AG08395 (cell line): ENCODE data around the gene FFAR3.

Experiments
- DNase-seq: peaks from one replicate; pipeline ENCODE4 v3.0.0; 2012; ENCODE audit warnings: mixed read lengths, low spot score

Gene FFAR3, protein sequence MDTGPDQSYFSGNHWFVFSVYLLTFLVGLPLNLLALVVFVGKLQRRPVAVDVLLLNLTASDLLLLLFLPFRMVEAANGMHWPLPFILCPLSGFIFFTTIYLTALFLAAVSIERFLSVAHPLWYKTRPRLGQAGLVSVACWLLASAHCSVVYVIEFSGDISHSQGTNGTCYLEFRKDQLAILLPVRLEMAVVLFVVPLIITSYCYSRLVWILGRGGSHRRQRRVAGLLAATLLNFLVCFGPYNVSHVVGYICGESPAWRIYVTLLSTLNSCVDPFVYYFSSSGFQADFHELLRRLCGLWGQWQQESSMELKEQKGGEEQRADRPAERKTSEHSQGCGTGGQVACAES

DNA sequence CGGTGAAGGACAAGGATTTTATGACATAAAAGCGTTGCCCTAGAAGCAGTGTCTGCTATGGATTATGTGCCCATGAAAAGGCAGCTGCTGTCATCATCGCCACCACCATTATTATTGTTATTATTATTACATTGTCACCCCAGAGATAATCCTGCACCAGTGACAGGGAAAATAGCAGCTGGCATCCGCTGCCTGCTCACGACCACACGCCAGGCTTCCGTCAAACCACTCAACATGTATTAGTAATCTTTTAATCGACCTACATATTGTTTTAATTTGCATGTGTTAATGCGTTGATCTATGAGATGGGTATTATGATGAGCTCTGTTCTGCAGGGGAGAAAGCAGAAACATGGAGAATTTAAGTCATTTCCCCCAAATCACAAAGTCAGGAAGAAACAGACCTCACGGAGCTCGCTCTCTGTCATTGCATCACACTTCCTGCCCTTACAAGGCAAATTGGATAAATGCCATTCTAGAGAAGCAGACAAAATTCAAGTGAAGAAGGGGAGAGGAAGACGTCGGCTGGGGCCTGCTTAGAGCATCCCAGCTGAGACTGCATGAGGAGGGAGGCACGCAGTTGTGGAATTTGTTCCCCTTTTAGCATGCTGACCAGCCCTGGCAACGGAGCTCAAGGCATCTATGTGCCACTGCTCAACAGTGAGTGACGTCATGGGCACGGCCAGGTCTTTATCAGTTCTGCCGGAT, at the start of gene FFAR3:
Gene FFAR3 (plus strand): TSS at position 594 of the 707 bp plus-strand sequence. CDS start 431 bp downstream, outside the sequence.
- DNase-seq = peak; percentile 50

DNA sequence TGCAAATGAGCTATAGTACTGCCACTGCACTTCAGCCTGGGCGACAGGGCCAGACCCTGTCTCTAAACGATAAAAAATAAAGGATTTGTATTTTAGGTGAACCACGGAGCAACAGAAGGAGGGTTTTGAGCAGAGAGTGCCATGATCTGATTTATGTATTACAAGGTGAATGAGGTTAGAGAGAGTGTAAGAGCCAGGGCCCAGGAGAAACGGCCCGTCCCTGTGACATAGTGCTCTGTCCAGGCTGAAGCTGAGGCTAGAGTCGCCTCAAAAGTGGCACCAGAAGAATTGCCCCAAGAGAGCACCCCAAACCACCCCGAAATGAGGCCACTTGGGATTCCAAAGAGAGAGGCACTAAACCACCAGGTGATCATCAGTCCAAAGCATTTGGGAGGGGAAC, 49.4 kb upstream of the FFAR3 start:
- no peak for DNase-seq

DNA sequence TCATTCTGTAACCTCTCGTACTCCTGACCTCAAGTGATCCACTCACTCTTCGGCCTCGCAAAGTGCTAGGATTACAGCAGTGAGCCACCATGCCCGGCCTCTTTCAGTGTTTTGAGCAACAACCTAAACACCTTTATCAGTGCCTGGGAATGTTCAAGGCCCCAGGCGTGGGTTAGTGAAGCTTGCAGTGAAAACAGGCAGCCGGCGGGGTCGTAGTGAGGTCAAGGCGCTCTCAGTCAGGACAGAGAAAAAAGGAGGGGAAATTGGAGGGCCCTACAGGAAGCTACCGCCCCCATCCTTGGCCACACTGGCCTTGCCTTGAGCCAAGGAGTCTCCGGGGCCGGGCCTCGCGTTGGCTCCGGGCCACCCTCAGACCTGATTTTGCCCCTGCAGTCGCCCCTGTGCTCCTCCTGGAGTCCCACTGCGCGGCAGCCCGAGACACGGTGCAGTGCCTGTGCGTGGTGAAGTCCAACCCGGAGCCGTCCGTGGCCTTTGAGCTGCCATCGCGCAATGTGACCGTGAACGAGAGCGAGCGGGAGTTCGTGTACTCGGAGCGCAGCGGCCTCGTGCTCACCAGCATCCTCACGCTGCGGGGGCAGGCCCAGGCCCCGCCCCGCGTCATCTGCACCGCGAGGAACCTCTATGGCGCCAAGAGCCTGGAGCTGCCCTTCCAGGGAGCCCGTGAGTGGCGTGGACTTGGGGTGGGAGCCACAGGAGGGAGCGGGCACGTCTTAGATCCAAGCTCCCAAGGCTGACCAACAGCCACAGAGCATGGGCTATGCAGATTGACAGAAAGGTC, 48.6 kb upstream of the FFAR3 start:
- DNase-seq = no peak

DNA sequence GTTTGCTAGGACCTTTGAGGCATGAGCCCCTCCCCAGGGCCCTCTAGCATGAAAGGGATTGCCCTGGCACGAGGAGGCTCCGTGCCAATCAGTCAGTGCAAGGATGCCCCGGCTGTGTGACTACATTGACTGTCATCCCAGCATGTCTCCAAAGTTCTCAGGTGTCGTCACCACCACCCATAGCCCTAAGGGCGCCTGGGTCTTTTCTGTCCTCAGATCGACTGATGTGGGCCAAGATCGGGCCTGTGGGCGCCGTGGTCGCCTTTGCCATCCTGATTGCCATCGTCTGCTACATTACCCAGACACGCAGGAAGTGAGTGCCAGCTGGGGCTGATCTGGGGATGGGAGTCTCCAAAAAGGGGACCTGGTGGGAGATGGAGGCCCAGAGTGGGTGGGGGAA, 47.9 kb upstream of the FFAR3 start:
- no peak for DNase-seq

DNA sequence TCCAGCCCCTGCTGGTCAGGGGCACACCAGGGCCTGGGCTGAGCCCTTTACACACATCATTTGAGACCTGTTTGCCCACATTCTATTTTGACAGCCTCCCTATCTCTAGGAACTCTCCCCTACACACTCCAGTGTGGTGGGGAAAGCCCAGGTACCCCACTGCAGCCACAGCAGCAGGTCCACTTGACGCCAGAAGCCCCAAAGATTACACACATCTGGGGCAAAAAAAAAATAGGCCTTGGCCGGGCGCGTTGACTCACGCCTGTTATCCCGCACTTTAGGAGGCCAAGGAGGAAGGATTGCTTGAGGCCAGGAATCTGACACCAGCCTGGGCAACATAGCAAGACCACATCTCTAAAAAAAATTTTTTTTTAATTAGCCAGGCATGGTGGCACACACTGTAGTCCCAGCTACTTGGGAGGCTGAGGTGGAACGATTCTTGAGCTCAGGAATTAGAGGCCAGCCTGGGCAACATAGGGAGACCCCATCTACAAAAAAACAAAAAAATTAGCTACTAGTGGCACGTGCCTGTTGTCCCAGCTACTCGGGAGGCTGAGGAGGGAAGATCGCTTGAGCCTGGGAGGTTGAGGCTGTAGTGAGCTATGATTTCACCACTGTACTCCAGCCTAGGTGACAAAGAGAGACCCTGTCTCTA, 47.3 kb upstream of the FFAR3 start:
- DNase-seq = no peak

DNA sequence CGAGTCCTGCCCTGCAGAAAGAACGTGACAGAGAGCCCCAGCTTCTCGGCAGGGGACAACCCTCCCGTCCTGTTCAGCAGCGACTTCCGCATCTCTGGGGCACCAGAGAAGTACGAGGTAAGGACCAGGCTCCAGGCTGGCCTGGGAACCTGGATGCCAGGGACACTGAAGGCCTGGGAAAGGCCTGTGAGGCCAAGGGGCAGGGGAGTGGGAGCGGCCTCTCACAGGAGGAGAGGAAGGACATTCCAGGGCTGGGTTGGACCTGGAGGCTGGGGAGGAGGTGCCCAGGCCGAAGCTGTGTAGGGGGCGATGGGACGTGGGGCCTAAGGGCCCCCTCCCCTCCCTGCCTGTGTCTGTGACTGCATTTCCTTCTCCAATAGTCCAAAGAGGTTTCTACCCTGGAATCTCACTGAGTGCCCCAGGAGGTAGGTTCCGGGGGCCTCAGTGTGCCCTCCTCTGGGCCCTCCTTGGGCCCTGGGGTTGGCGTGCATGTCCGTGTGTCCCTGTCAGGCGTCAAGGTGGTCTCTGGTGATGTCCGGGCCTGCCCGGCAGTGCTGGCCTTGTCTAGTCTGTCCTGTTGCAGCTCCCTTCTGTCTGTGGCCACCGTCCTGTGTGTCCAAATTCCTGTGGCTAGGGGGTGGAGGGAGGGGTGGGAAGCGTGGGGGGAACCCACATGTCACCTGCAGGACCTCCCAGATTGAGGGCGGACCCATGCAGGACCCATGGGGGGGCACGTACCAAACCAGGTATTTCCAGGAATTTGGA, 46.2 kb upstream of the FFAR3 start:
- DNase-seq = no peak

DNA sequence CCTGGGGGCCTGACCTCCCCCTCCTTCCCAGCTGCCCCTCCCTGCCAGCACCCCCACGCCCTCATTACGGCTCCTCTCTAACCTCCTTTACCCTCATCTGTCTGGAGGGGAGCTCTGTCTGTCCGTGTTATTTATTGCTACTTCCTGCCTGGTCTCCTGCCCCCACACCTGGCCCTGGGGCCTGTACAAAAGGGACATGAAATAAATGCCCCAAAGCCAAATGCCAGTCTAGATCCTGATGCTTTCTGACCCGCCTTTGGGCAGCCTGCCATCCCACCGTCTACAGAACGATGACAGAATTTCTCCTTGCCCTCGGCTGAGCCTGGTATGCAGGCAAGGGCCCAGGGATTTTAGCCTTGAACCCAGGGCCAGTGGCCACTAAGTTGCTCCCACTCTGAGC, 44.7 kb upstream of the FFAR3 start:
- no peak for DNase-seq

DNA sequence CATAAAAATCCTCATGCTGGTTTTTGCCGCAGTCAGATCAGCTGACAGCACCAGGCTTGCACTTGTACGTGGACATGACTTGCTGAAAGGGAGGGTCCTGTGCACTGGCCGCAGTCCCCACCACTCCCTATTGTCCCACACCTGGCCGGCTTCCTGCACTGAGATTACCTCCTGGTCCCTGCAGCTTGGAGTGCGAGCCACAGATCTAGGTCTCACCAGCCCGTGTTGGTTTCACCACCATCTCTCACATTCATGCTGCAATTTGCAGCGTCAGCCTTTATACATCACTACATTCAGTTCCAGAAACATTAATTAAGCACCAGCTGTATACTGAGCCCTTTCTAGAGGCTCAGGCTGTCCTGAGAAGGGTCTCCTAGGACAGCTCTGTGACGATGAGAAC, 44.2 kb upstream of the FFAR3 start:
- no peak for DNase-seq

DNA sequence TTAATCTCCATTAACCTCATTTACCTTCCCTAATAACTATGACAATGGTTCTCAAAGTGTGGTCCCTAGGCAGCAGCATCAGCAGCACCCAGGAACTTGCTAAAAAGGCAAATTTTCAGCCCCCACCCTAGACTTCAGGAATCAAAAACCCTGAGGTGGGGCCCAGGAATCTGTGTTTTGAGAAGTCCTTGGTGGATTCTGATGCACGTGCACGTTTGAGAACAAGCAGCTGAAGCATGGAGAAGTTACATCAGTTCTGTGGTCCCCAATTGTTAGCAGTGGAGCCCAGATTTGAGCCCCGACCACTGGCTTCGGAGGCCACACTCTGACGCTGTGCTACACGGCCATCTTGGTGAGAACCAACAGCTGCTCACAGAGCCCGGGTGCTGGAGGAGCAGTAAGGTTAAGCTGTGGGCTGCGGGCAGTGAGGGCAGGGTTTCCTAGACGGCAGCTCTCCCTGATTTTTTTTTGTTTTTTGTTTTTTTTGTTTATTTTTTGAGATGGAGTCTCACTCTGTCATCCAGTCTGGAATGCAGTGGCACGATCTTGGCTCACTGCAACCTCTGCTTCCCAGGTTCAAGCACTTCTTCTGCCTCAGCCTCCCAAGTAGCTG, 43.3 kb upstream of the FFAR3 start:
- no peak for DNase-seq

DNA sequence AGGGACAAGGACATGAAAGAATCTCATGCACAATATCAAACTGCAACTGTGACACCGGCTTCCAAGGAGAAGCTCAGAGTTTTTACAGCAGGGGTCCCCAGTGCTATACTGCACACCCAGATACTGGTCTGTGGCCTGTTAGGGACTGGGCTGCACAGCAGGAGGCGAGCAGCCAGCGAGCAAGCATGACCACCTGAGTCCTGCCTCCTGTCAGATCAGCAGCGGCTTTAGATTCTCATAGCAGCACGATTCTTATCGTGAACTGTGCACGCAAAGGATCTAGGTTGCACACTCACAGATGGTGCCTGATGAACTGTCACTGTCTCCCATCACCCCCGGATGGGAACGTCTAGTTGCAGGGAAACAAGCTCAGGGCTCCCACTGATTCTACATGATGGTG, 42.4 kb upstream of the FFAR3 start:
- DNase-seq = no peak

DNA sequence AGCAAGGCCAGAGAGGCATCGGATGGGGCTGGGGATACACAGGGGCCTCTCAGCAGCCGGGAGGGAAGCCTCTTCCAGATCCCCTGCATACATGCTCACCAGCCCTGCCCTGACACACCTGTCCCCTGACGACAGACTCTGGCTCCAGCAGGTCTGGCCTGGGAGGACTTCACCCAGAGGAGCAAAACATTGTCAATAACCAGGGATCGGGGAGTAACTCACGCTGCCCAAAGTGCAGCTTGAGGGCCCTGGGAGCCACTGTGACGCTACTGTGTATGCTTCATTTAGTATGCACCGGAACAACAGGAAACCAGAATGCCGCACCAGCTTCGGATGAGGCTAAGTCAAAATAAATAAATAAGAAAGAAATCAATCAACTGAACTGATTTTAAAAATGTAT, 41.7 kb upstream of the FFAR3 start:
- DNase-seq = no peak

DNA sequence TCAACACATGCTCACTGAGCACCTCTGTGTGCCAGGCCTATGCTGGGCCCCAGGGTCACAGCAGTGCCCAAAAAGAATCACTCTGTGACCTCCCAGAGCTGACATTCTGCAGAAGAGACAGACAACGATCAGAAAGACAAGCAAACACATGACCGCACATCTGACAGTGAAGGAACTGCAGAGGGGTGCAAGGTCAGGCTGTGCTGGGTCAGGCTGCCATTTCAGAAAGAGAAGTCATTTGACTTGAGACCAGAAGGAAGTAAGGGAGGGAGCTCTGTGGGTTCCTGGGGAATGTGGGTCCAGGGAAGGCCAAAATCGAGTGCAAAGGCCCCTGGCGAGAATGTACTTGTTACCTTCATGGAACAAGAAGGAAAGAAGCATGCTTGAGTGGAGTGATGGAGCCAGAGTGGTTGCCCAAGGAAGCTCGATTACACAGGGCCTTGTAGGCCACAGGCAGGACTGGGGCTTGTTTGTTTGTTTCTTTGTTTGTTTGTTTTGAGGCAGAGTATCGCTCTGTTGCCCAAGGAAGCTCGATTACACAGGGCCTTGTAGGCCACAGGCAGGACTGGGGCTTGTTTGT, 40.7 kb upstream of the FFAR3 start:
- DNase-seq = no peak

DNA sequence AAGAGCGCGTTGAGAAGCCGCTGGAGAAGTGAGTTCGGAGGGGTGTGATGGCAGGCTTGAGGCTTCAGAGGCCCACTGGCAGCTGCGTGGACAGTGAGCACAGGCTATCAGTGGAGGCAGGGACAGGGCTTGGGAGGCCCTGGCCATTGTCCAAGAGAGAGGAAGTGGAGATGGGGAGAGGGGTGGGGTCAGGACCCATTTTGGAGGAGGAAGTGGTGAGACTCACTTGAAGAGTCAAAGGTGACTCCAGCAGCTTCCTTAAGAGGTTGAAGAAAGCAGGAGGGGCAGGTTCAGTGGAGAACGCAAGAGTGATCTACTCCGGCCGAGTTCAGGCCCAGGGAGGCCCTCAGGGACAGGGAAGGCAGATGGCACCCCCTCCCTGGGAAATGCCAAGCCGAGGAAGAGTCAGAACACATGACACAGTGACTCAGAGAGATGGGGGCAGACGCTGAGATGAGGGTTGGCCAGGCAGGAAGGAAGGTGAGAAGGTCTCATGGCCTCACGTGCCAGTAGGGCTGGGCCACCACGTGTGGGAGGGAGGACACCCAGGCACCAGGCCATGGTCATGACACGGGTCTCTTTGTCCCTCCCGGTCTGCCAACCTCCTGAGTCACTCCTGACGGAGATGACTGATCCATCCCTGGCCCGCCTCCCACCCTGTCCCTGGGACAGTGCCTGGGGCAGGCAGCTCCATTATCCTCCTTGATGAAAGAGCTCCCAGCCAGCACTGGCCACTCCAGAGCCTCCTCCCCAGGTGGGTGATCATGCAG, 39.4 kb upstream of the FFAR3 start:
- peak; percentile 93 for DNase-seq

DNA sequence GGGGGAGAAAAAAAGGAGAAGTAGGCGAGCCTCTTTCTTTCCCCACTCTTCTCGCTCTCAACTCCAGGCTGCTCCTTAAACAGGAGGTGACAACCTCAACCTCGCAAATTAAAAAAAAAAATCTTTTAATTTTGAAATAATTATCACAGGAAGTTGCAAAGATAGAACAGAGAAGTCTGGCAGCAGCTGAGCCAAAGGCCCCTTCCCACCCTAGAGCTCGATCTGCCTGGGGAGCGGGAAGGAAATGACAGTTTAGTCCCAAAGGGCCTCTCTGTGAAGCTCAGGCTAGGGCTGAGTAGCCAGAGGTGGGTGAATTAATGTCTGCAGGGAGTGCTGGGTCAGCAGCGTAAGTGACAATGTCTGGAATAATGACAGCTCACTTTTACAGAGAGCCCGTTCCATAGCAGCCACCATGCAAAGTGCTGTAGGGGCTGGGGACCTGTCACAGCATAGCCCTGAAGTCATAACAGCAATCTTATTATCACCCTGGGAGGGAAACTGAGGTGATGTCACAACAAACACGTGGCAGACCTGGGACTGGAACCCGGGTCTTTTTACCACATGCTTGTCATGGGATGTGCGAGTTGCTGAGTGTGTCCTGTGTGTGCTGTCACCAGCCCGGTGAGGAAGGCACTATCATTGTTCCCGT, 38.1 kb upstream of the FFAR3 start:
- no peak for DNase-seq

DNA sequence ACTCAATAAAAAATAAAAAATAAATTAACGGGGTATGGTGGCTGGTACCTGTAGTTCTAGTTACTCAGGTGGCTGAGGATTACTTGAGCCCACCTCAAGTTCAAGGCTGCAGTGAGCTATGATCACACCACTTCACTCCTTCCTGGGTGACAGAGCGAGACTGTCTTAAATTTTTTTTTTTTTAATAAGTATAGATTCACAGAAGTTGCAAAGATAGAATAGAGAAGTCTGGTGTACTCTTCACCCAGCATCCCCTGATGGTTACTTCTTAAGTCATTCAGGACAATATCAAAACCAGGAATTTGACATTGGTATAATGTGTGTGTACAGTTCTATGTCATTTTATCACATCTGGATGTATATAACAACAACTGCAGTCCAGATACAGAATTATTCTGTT, 37.0 kb upstream of the FFAR3 start:
- DNase-seq = no peak

DNA sequence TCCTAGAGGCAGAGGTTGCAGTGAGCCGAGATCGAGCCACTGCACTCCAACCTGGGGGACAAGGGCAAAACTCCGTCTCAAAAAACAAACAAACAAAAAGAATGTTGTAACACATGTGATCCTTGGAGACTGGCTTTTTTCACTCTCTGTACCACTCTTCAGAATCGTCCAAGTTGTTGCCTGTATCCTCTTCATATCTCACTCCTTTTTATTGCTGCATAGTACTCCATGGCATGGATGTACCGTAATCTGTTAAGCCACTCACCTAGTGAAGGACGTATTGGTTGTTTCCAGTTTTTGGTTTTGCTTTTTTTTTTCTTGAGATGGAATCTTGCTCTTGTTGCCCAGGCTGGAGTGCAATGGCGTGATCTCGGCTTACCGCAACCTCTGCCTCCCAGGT, 36.2 kb upstream of the FFAR3 start:
- no peak for DNase-seq

DNA sequence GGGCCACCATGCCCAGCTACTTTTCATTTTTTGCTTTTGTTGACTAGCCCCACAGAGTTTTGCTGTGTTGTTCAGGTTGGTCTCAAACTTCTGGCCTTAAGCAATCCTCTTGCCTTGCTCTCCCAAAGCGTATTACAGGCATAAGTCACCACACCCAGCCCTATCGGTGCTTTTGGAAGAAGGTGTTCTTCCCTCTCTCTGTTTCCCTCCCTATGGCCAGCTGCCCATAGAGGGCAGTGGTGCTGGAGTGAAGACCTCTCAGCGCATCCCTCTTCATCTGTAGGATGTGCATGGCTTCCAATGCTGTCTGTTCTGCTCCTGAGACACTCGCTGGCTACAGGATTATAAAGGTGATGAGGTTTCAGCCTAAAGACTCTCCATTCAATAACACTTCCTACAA, 30.6 kb upstream of the FFAR3 start:
- DNase-seq = no peak

DNA sequence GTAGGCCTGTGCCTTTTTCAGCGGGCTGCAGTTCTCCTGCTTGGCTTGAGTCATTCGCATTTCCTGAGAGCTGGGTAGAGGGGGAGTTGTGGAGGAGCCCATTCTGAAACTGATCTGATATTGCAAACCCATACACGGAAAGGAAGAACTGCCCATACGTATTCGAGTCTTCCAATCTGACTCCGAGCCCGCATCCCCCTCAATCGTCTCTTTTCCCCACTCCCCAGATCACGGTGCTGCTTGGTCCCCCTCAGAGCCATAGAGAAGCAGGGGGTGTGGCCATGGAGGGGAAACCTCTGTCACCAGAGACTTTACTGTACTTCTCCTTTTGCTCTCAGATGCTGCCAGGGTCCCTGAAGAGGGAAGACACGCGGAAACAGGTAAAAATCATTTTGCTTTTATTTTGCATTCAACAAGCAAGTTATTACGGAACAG, 29.4 kb upstream of the FFAR3 start, which contains the start of gene CD22:
Gene CD22 (plus strand): TSS at position 337 of the 435 bp plus-strand sequence. CDS start 2,854 bp downstream, outside the sequence.
- DNase-seq = no peak

DNA sequence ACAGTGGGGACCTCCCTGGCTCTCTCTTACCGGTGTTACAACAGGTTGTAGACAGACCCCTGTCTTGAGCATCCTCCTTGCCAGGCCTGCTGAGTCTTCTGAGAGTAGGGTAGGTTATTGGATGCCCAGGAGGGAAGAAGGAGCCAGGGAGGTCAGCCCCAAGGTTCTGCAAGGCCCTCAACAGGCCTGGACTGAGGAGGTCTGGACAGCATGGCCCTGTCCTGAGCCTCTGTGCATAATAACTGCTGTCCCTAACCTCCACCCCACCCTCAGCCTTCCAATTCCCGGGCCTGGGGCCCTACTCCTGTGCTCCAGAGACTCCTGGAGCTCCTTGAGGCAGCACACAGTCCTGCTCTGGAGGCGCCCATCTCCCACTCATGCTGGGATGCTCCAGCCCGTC, 28.9 kb upstream of the FFAR3 start:
- no peak for DNase-seq
